Measurements from ENCODE around the gene ATP1A2.

- TF ChIP-seq, protein P1, sequence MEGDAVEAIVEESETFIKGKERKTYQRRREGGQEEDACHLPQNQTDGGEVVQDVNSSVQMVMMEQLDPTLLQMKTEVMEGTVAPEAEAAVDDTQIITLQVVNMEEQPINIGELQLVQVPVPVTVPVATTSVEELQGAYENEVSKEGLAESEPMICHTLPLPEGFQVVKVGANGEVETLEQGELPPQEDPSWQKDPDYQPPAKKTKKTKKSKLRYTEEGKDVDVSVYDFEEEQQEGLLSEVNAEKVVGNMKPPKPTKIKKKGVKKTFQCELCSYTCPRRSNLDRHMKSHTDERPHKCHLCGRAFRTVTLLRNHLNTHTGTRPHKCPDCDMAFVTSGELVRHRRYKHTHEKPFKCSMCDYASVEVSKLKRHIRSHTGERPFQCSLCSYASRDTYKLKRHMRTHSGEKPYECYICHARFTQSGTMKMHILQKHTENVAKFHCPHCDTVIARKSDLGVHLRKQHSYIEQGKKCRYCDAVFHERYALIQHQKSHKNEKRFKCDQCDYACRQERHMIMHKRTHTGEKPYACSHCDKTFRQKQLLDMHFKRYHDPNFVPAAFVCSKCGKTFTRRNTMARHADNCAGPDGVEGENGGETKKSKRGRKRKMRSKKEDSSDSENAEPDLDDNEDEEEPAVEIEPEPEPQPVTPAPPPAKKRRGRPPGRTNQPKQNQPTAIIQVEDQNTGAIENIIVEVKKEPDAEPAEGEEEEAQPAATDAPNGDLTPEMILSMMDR (IDR thresholded peaks at IDR 0.05) = peak; percentile 32 to 69 (median 36)
- no peak for TF ChIP-seq POLR2A (IDR thresholded peaks at IDR 0.05)
These were observed 36.9 kb upstream of the ATP1A2 start for GRCh38 chr1:160078512-160079195.
